Measurements from ENCODE around the gene SH2D3A.
"Not testable (repeated sequence)": the region's sequence is repeated elsewhere in the genome, so short reads cannot be mapped to it uniquely, and the experiment has no call there.

The SH2D3A gene

GRCh38 chr19:6709549-6709948 is 57.7 kb downstream of the SH2D3A start:
- no peak for TF ChIP-seq CTCF (conservative IDR thresholded peaks at IDR 0.05; ENCODE audit: low read depth, low read length)
- H3K4me3 ChIP-seq (ENCODE audit: low read depth, low read length), result no peak overlapping the region

GRCh38 chr19:6708913-6709312 is 58.3 kb downstream of the SH2D3A start:
- not testable (repeated sequence) for DNase-seq (ENCODE audit: low read depth); H3K4me3 ChIP-seq (ENCODE audit: low read depth, low read length)

More at GRCh38 chr19:6709549-6709948, 57.7 kb downstream of the SH2D3A start:
- DNase-seq (ENCODE audit: low read depth), result no peak

- TF ChIP-seq CTCF (conservative IDR thresholded peaks at IDR 0.05; ENCODE audit: low read depth, low read length), result no peak
- DNase-seq (ENCODE audit: low read depth), result no peak
- H3K4me3 ChIP-seq (ENCODE audit: low read depth, low read length), result no peak overlapping the region
Observed at GRCh38 chr19:6708346-6708745, 58.9 kb downstream of the SH2D3A start.

- no peak for TF ChIP-seq CTCF (conservative IDR thresholded peaks at IDR 0.05; ENCODE audit: low read depth, low read length)
- DNase-seq (ENCODE audit: low read depth), result no peak
Observed at GRCh38 chr19:6707658-6708018, 59.6 kb downstream of the SH2D3A start.

GRCh38 chr19:6707011-6707657 is 60.1 kb downstream of the SH2D3A start:
- no peak for DNase-seq (ENCODE audit: low read depth)
- TF ChIP-seq CTCF (conservative IDR thresholded peaks at IDR 0.05; ENCODE audit: low read depth, low read length), result no peak

More at GRCh38 chr19:6707658-6708018, 59.6 kb downstream of the SH2D3A start:
- H3K4me3 ChIP-seq (ENCODE audit: low read depth, low read length), result no peak overlapping the region

GRCh38 chr19:6706633-6706958 is 60.6 kb downstream of the SH2D3A start:
- TF ChIP-seq CTCF (conservative IDR thresholded peaks at IDR 0.05; ENCODE audit: low read depth, low read length), result no peak
- H3K4me3 ChIP-seq (ENCODE audit: low read depth, low read length), result no peak overlapping the region
- no peak for DNase-seq (ENCODE audit: low read depth)

More at GRCh38 chr19:6707011-6707657, 60.1 kb downstream of the SH2D3A start:
- H3K4me3 ChIP-seq (ENCODE audit: low read depth, low read length), result no peak overlapping the region

GRCh38 chr19:6705931-6706632 is 61.2 kb downstream of the SH2D3A start:
- H3K4me3 ChIP-seq (ENCODE audit: low read depth, low read length), result no peak overlapping the region
- no peak for TF ChIP-seq CTCF (conservative IDR thresholded peaks at IDR 0.05; ENCODE audit: low read depth, low read length)
- DNase-seq (ENCODE audit: low read depth), result no peak
